ENCODE results near the gene DDR1.

Gene DDR1

DNA sequence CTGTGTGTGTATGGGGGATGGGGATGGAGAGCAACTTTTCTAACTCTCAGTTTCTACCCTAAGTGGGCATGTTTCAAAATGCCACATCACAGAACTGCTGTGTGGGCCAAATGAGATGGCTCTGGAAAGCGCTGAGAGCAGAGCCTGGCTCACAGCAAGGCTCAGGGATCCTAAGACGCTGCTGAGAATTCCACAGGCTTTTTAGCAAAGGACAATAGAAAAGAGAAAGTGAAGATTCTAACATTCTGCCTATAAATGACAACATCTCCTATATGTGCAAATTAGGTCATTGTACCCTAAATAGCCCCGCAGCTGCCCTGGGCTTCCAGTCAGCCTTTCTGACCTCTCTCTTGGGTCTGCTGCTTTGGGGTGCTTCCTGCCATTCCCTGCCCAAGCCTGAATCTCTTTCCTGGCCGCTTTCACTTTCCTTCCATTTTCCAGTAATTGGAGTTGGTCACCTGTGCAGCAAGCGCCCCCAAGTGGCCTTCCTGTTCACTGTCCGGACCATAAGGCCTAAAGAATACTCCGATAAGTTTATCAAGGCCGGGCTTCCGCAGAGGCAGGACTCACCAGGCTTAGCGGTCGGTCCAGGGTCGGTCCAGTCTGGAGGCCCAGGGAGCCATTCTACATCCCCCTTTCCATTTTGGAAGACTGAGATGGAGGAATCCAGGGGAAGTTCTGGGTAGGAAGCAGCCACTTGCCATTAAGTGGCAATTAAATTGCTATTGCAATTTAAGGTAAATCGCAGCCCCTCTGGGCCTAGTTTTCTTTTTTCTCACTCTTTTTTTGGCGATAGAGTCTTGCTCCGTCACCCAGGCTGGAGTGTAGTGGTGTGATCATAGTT lies 6.7 kb upstream of the DDR1 start:
- Histone ChIP-seq H3K4me1 (ENCODE audit: control insufficient read depth in 2 of 2, insufficient read depth in 1 of 2, low read depth in 1 of 2, low read length in 2 of 2) (peaks cover 20 to 29% of the 10 kb centered on the region in 2 donors), H3K27ac (replicated peaks; ENCODE audit: low read length) (peak overlapping the region; percentile 45), H3K4me2 (ENCODE audit: insufficient read depth, low read length, poor library complexity, severe bottlenecking) (no peak overlapping the region), H2AFZ (ENCODE audit: low read length) (peak overlapping the region; percentile 89), H4K8ac (ENCODE audit: low read depth, low read length) (no peak overlapping the region), H3K4ac (ENCODE audit: low read length) (no peak overlapping the region), H3K14ac (ENCODE audit: low read length) (no peak overlapping the region), H2BK5ac (ENCODE audit: low read length) (no peak overlapping the region), H2BK12ac (ENCODE audit: low read length) (no peak overlapping the region), H2BK15ac (ENCODE audit: low read length) (no peak overlapping the region), H2AK5ac (ENCODE audit: low read depth, low read length) (no peak overlapping the region), H3K36me3 (replicated peaks in 1 of 2; ENCODE audit: control insufficient read depth in 2 of 2, insufficient read depth in 2 of 2, low read length in 2 of 2) (no peaks in the 10 kb centered on the region), H3K4me3 (ENCODE audit: low read length in 2 of 2) (peak overlapping the region in 1 of 2 donors; percentile 25), H4K91ac (ENCODE audit: low read depth, low read length, poor library complexity) (no peak overlapping the region), H3K9ac (ENCODE audit: low read depth, low read length, poor library complexity) (no peak overlapping the region), H3K23ac (ENCODE audit: low read depth, low read length, poor library complexity) (no peak overlapping the region), H3K27me3 (ENCODE audit: control insufficient read depth in 3 of 3, insufficient read depth in 3 of 3, low read depth in 1 of 3, low read length in 3 of 3) (no peaks in the 10 kb centered on the region), H3K79me1 (ENCODE audit: low read depth, low read length) (peaks cover 4% of the 10 kb centered on the region), H3K9me3 (replicated peaks in 1 of 2; ENCODE audit: control insufficient read depth in 2 of 2, insufficient read depth in 1 of 2, low read depth in 1 of 2, low read length in 2 of 2) (peaks cover under 1 to 8% of the 10 kb centered on the region in 2 donors), H3K18ac (ENCODE audit: low read length) (peak overlapping the region; percentile 75), H2BK120ac (ENCODE audit: low read depth, low read length) (no peak overlapping the region)
- WGBS, 2 donors (ENCODE audit: extremely low coverage in 2 of 2, insufficient read length in 2 of 2, insufficient replicate concordance in 1 of 2), result no CpG with 5 or more reads among the region's 15 CpGs
- peak; percentile 79 for DNase-seq (ENCODE audit: low spot score)

GRCh38 chr6:30879684-30880427 lies 4.5 kb upstream of the DDR1 start:
- Histone ChIP-seq H3K23ac (ENCODE audit: low read depth, low read length, poor library complexity) (no peak overlapping the region), H3K4ac (ENCODE audit: low read length) (no peak overlapping the region), H3K27ac (replicated peaks; ENCODE audit: low read length) (peak overlapping the region; percentile 97), H4K91ac (ENCODE audit: low read depth, low read length, poor library complexity) (peak overlapping the region; percentile 13), H3K9ac (ENCODE audit: low read depth, low read length, poor library complexity) (peak overlapping the region; percentile 27), H3K4me1 (ENCODE audit: control insufficient read depth in 2 of 2, insufficient read depth in 1 of 2, low read depth in 1 of 2, low read length in 2 of 2) (peaks cover 29 to 32% of the 10 kb centered on the region in 2 donors), H2AK5ac (ENCODE audit: low read depth, low read length) (peak overlapping the region; percentile 82), H3K79me1 (ENCODE audit: low read depth, low read length) (peaks cover 4% of the 10 kb centered on the region), H3K36me3 (replicated peaks in 1 of 2; ENCODE audit: control insufficient read depth in 2 of 2, insufficient read depth in 2 of 2, low read length in 2 of 2) (peaks cover 0 to 2% of the 10 kb centered on the region in 2 donors), H2BK120ac (ENCODE audit: low read depth, low read length) (peak overlapping the region; percentile 78), H2BK15ac (ENCODE audit: low read length) (peak overlapping the region; percentile 41), H3K27me3 (ENCODE audit: control insufficient read depth in 3 of 3, insufficient read depth in 3 of 3, low read depth in 1 of 3, low read length in 3 of 3) (no peaks in the 10 kb centered on the region), H3K4me3 (ENCODE audit: low read length in 2 of 2) (peak overlapping the region in 1 of 2 donors; percentile 61), H3K9me3 (replicated peaks in 1 of 2; ENCODE audit: control insufficient read depth in 2 of 2, insufficient read depth in 1 of 2, low read depth in 1 of 2, low read length in 2 of 2) (no peaks in the 10 kb centered on the region), H2BK5ac (ENCODE audit: low read length) (peak overlapping the region; percentile 80), H3K14ac (ENCODE audit: low read length) (no peak overlapping the region), H3K18ac (ENCODE audit: low read length) (peak overlapping the region; percentile 91), H4K8ac (ENCODE audit: low read depth, low read length) (no peak overlapping the region), H3K4me2 (ENCODE audit: insufficient read depth, low read length, poor library complexity, severe bottlenecking) (peak overlapping the region; percentile 54), H2AFZ (ENCODE audit: low read length) (no peak overlapping the region), H2BK12ac (ENCODE audit: low read length) (peak overlapping the region; percentile 93)
- no peak for DNase-seq (ENCODE audit: low spot score)
- no CpG with 5 or more reads among the region's 8 CpGs for WGBS, 2 donors (ENCODE audit: extremely low coverage in 2 of 2, insufficient read length in 2 of 2, insufficient replicate concordance in 1 of 2)

DNA sequence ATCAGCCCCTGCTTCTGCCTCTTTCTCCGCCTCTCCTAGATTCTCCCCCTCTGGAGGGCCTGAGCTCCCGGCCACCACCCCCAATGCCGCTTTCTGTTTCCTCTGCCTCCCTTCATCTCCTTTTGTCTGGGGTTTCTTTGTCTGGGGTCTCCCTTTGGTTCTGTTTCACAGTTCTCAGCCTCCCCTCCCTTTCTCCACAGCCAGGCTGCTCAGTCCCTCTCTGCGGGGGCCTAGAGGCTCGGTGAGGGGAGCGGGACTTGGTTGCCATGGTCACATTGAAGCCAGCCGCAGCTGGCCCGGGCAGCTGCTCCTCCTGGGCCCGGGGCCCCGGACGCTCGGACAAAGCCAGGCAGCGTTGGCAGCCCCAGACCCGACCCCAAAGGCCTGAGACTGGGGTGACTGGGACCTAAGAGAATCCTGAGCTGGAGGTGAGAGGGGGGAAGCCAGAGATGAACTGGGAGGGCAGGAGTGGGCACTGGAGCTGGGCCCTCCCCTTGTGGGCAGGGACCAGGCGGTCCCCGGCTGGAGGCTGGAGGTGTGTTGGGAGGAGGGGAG lies 3.5 kb upstream of the DDR1 start:
- H3K4me1 ChIP-seq (ENCODE audit: control insufficient read depth in 2 of 2, insufficient read depth in 1 of 2, low read depth in 1 of 2, low read length in 2 of 2), result peaks cover 39 to 40% of the 10 kb centered on the region in 2 donors
- no peaks in the 10 kb centered on the region for H3K27me3 ChIP-seq (ENCODE audit: control insufficient read depth in 3 of 3, insufficient read depth in 3 of 3, low read depth in 1 of 3, low read length in 3 of 3)
- peak overlapping the region; percentile 97 for H3K9ac ChIP-seq (ENCODE audit: low read depth, low read length, poor library complexity)
- H3K27ac ChIP-seq (replicated peaks; ENCODE audit: low read length), result peak overlapping the region; percentile 98
- H2BK12ac ChIP-seq (ENCODE audit: low read length), result peak overlapping the region; percentile 27
- peak overlapping the region; percentile 48 for H2AK5ac ChIP-seq (ENCODE audit: low read depth, low read length)
- H3K36me3 ChIP-seq (replicated peaks in 1 of 2; ENCODE audit: control insufficient read depth in 2 of 2, insufficient read depth in 2 of 2, low read length in 2 of 2), result peaks cover 3 to 10% of the 10 kb centered on the region in 2 donors
- H3K18ac ChIP-seq (ENCODE audit: low read length), result peak overlapping the region; percentile 99
- H2BK5ac ChIP-seq (ENCODE audit: low read length), result peak overlapping the region; percentile 97
- H3K23ac ChIP-seq (ENCODE audit: low read depth, low read length, poor library complexity), result no peak overlapping the region
- H3K4me2 ChIP-seq (ENCODE audit: insufficient read depth, low read length, poor library complexity, severe bottlenecking), result peak overlapping the region; percentile 92
- peak overlapping the region; percentile 78 for H2BK120ac ChIP-seq (ENCODE audit: low read depth, low read length)
- H3K4me3 ChIP-seq (ENCODE audit: low read length in 2 of 2), result peak overlapping the region; percentile 61 to 84
- DNase-seq (ENCODE audit: low spot score), result peak; percentile 95
- WGBS, 2 donors (ENCODE audit: extremely low coverage in 2 of 2, insufficient read length in 2 of 2, insufficient replicate concordance in 1 of 2), result no CpG with 5 or more reads among the region's 16 CpGs
- no peaks in the 10 kb centered on the region for H3K9me3 ChIP-seq (replicated peaks in 1 of 2; ENCODE audit: control insufficient read depth in 2 of 2, insufficient read depth in 1 of 2, low read depth in 1 of 2, low read length in 2 of 2)
- H2BK15ac ChIP-seq (ENCODE audit: low read length), result peak overlapping the region; percentile 33
- no peak overlapping the region for H4K8ac ChIP-seq (ENCODE audit: low read depth, low read length)
- H2AFZ ChIP-seq (ENCODE audit: low read length), result no peak overlapping the region
- H4K91ac ChIP-seq (ENCODE audit: low read depth, low read length, poor library complexity), result no peak overlapping the region
- H3K14ac ChIP-seq (ENCODE audit: low read length), result no peak overlapping the region
- H3K4ac ChIP-seq (ENCODE audit: low read length), result no peak overlapping the region
- H3K79me1 ChIP-seq (ENCODE audit: low read depth, low read length), result peaks cover 6% of the 10 kb centered on the region
